Ascending aorta (tissue), 2 donors: ENCODE data around the gene RARS2. TPM values are rescaled to one million over a fixed set of nuclear protein-coding genes. Genes with fewer than 3 reads are reported as not detected.

ENCODE experiments used
- DNase-seq, 2 donors: peaks; one replicate each; pipeline ENCODE4 v3.0.0-alpha.2; 2019; ENCODE audit warnings: low spot score in 2 of 2
- H3K27ac ChIP-seq, 2 donors: fragments of 200-600 bp; sonication (generic); one replicate each; pipeline ENCODE4 v1.5.1; 2016 to 2017; ENCODE audit warnings: mild to moderate bottlenecking in 1 of 2
- H3K27me3 ChIP-seq: fragments of 200-600 bp; sonication (generic); one replicate; pipeline ENCODE4 v1.5.1; 2017
- H3K36me3 ChIP-seq, 2 donors: fragments of 200-600 bp; sonication (generic); one replicate each; pipeline ENCODE4 v1.5.1; 2016
- H3K4me1 ChIP-seq, 2 donors: fragments of 200-600 bp; sonication (generic); one replicate each; pipeline ENCODE4 v1.5.1; 2016 to 2017; ENCODE audit warnings: mild to moderate bottlenecking in 1 of 2
- H3K4me3 ChIP-seq, 2 donors: fragments of 200-600 bp; sonication (generic); one replicate each; pipeline ENCODE4 v1.5.1; 2016 to 2017; ENCODE audit warnings: mild to moderate bottlenecking in 1 of 2
- H3K9me3 ChIP-seq, 2 donors: fragments of 200-600 bp; sonication (generic); one replicate each; pipeline ENCODE4 v1.5.1; 2016
- CTCF ChIP-seq, 3 experiments: fragments of 200-600 bp in 2 of 3; fragments of 450-650 bp in 1 of 3; sonication (generic) in 2 of 3; IDR thresholded peaks; one replicate each; pipeline ENCODE4 v1.5.1; 2016 to 2019; ENCODE audit warnings: antibody characterized with exemption in 3 of 3, mild to moderate bottlenecking in 1 of 3, moderate library complexity in 1 of 3
- intact Hi-C: fragments of 100-400 bp; cut with DNase I; formaldehyde crosslinking; loops from one replicate; pipeline ENCODE4 v1.15.1; 2023
- total RNA-seq: library from RNA; depleted of rRNA; stranded (reverse); fragments of >200 nt; gene quantifications from one replicate; pipeline ENCODE4 v1.1.0, GENCODE V29; 2016

The RARS2 gene
- total RNA-seq, 1 donor from 2014 or later, result 1.7 TPM

- H3K9me3 ChIP-seq, result no peaks in the 10 kb centered on the region
- intact Hi-C loops, result no loop called here
- no peak overlapping the region for H3K27ac ChIP-seq
- no peaks in the 10 kb centered on the region for H3K27me3 ChIP-seq
- no peaks in the 10 kb centered on the region for H3K4me1 ChIP-seq
- no peak for DNase-seq
- TF ChIP-seq CTCF (IDR thresholded peaks at IDR 0.05), result no peak
- H3K4me3 ChIP-seq, result no peak overlapping the region
- H3K36me3 ChIP-seq, result peaks cover 23 to 43% of the 10 kb centered on the region in 2 donors
Measured at GRCh38 chr6:87608802-87609201, 19.0 kb upstream of the RARS2 start.

- Histone ChIP-seq H3K36me3 (peaks cover 11 to 19% of the 10 kb centered on the region in 2 donors), H3K27ac (no peak overlapping the region), H3K27me3 (no peaks in the 10 kb centered on the region), H3K9me3 (no peaks in the 10 kb centered on the region), H3K4me3 (no peak overlapping the region), H3K4me1 (no peaks in the 10 kb centered on the region)
- intact Hi-C loops, result no loop called here
- DNase-seq, result no peak
- no peak for TF ChIP-seq CTCF (IDR thresholded peaks at IDR 0.05)
Measured at GRCh38 chr6:87606199-87606598, 16.4 kb upstream of the RARS2 start.

DNA sequence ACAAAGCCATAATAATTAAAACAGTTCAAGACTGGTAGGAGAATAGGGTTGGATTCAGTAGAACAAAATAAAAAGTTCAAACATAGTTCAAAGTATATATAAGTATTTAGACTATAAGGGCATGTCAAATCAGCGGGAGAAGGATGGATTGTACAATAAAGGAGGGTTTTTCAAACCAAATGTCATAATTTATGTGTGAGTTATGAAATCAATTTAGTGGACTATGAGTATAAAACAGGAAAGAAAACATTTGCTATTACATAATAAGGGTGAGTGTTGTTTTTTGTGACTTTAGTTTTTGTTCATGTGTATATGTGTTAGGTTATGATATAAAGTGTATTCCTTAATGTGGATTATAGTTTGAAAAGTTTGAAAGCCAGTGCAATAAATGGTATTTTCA is 10.8 kb upstream of the RARS2 start:
- Histone ChIP-seq H3K27ac (no peak overlapping the region), H3K4me1 (no peaks in the 10 kb centered on the region)

GRCh38 chr6:87590990-87591389 is 1.2 kb upstream of the RARS2 start:
- peak overlapping the region; percentile 83 to 94 for H3K4me3 ChIP-seq
- peaks cover 0 to 20% of the 10 kb centered on the region in 2 donors for H3K36me3 ChIP-seq
- no peaks in the 10 kb centered on the region for H3K9me3 ChIP-seq
- H3K27ac ChIP-seq, result no peak overlapping the region
- H3K27me3 ChIP-seq, result no peaks in the 10 kb centered on the region
- peaks cover 3 to 21% of the 10 kb centered on the region in 2 donors for H3K4me1 ChIP-seq
- no peak for DNase-seq
- intact Hi-C loops, result loop anchor here (2.0 to 10.0 kb wide), 2 partner anchors 118 to 436 kb away; partner anchors contain the start of genes SLC35A1 and ZNF292
- TF ChIP-seq CTCF (IDR thresholded peaks at IDR 0.05), result no peak

More for the DNA sequence above, 10.8 kb upstream of the RARS2 start:
- no peak overlapping the region for H3K4me3 ChIP-seq
- no peak for DNase-seq
- no peaks in the 10 kb centered on the region for H3K9me3 ChIP-seq
- no peaks in the 10 kb centered on the region for H3K27me3 ChIP-seq
- peaks cover 4 to 5% of the 10 kb centered on the region in 2 donors for H3K36me3 ChIP-seq
- intact Hi-C loops, result no loop called here
- no peak for TF ChIP-seq CTCF (IDR thresholded peaks at IDR 0.05)

DNA sequence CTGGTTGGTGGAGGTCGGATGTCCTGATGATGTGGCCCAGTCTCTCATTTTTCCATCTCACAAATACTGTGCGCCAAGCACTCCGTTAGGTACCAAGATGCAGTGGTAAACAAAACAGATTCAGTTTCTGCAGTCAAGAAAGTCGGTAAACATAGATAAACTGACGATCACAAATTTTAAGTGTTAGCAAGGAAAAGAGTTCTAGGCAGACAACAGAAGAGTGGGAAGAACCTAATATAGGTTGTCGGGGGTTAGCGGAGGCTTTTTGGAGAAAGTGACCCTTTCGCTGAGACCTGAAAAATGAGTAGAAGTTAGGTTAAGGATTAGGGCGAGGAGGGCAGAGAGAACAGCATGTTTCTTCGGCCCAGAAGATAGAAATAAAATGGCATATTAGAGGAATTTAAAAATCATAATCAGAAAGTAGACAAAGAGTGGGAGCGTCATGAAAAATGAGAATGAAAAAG is 662 bp upstream of the RARS2 start:
- Histone ChIP-seq H3K4me1 (peaks cover 3 to 21% of the 10 kb centered on the region in 2 donors), H3K9me3 (no peaks in the 10 kb centered on the region), H3K4me3 (peak overlapping the region; percentile 83 to 94), H3K36me3 (peaks cover 0 to 15% of the 10 kb centered on the region in 2 donors), H3K27me3 (no peaks in the 10 kb centered on the region), H3K27ac (peak overlapping the region; percentile 52 to 85)
- intact Hi-C loops, result loop anchor here (2.0 to 10.0 kb wide), 2 partner anchors 118 to 436 kb away; partner anchors contain the start of genes SLC35A1 and ZNF292
- no peak for DNase-seq
- TF ChIP-seq CTCF (IDR thresholded peaks at IDR 0.05), result no peak
